Measurements from ENCODE around the gene DNAH6. TPM values are rescaled to one million over a fixed set of nuclear protein-coding genes. Genes with fewer than 3 reads are reported as not detected.
"Not testable (repeated sequence)": the region's sequence is repeated elsewhere in the genome, so short reads cannot be mapped to it uniquely, and the experiment has no call there.

DNAH6 gene
- total RNA-seq, 1 donor from 2014 or later, result 5.5 TPM

DNA sequence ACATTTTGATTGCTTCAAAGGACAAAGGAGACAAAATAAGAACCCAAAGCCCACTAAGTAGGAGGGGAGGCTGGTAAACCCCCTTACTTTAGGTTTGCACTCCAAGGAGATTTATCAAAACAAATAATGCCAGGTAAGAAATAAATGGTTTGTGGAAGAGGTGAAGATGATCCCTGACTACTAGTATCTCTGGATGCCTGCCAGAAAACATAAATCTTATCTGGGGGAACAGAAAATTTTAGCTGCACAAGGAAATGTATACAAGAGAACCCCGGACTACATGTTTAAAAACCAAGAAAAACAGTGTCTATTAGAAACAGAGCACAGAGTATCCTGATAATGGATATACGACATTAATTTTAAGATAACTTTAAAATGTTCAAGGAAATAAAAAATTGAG lies 250.5 kb downstream of the DNAH6 start:
- no peaks in the 10 kb centered on the region for H3K4me1 Mint-ChIP-seq (ENCODE audit: low read depth)
- no peak for DNase-seq (ENCODE audit: low spot score, unreplicated experiment)
- no peaks in the 10 kb centered on the region for H3K27me3 Mint-ChIP-seq
- peaks cover 7% of the 10 kb centered on the region for H3K36me3 Mint-ChIP-seq (ENCODE audit: insufficient read depth)
- no peak overlapping the region for H3K4me3 Mint-ChIP-seq (ENCODE audit: low read depth)
- H3K27ac Mint-ChIP-seq, result no peak overlapping the region
- H3K9me3 Mint-ChIP-seq (ENCODE audit: low read depth), result peaks cover 8% of the 10 kb centered on the region
- TF ChIP-seq, protein P1, sequence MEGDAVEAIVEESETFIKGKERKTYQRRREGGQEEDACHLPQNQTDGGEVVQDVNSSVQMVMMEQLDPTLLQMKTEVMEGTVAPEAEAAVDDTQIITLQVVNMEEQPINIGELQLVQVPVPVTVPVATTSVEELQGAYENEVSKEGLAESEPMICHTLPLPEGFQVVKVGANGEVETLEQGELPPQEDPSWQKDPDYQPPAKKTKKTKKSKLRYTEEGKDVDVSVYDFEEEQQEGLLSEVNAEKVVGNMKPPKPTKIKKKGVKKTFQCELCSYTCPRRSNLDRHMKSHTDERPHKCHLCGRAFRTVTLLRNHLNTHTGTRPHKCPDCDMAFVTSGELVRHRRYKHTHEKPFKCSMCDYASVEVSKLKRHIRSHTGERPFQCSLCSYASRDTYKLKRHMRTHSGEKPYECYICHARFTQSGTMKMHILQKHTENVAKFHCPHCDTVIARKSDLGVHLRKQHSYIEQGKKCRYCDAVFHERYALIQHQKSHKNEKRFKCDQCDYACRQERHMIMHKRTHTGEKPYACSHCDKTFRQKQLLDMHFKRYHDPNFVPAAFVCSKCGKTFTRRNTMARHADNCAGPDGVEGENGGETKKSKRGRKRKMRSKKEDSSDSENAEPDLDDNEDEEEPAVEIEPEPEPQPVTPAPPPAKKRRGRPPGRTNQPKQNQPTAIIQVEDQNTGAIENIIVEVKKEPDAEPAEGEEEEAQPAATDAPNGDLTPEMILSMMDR (IDR thresholded peaks at IDR 0.05; ENCODE audit: unreplicated experiment), result no peak

DNA sequence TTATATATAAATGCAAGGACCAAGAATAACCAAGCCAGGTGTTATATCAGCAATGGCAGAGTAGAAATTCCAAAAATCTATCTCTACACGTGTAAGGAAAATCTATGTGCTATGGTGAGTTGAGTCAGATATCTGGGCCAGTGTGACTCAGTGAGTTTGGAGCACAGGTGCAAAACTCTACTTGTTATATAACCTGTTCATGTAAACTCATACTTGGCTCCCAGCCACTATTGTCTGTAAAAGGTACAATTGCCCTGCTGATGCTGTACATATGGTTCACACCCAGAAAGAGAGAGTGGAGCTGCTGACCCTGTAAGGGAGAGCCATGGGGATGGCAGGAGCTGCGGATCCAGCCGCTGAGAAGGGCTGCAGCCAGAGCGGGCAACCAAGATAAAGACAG lies 252.5 kb downstream of the DNAH6 start:
- peaks cover 20% of the 10 kb centered on the region for H3K9me3 Mint-ChIP-seq (ENCODE audit: low read depth)

DNA sequence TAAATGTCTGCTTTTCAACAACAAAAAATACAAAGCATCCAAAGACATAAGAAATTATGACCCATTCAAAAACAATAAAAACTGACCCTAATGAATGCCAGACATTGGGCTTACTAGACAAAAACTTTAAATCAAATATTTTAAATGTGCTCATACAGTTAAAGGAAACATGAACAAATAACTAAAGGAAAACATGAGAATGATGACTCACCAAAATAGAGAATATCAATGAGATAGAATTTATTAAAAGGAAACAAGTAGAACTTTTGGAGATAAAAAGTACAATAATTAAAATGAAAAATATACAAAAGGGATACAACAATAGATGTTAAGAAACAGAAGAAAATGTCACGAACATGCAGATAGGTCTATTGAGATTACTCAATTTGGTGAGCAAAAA lies 254.0 kb downstream of the DNAH6 start:
- Mint-ChIP-seq H3K27me3 (no peaks in the 10 kb centered on the region), H3K27ac (no peak overlapping the region), H3K4me1 (ENCODE audit: low read depth) (no peaks in the 10 kb centered on the region), H3K36me3 (ENCODE audit: insufficient read depth) (peaks cover 9% of the 10 kb centered on the region), H3K4me3 (ENCODE audit: low read depth) (no peak overlapping the region), H3K9me3 (ENCODE audit: low read depth) (peaks cover 32% of the 10 kb centered on the region)
- DNase-seq (ENCODE audit: low spot score, unreplicated experiment), result no peak
- TF ChIP-seq, protein P1 (IDR thresholded peaks at IDR 0.05; ENCODE audit: unreplicated experiment), result no peak

More for the DNA sequence above, 252.5 kb downstream of the DNAH6 start:
- DNase-seq (ENCODE audit: low spot score, unreplicated experiment), result no peak
- Mint-ChIP-seq H3K27ac (no peak overlapping the region), H3K4me1 (ENCODE audit: low read depth) (no peaks in the 10 kb centered on the region), H3K27me3 (no peaks in the 10 kb centered on the region), H3K4me3 (ENCODE audit: low read depth) (no peak overlapping the region), H3K36me3 (ENCODE audit: insufficient read depth) (peaks cover 8% of the 10 kb centered on the region)
- TF ChIP-seq, protein P1 (IDR thresholded peaks at IDR 0.05; ENCODE audit: unreplicated experiment), result no peak

DNA sequence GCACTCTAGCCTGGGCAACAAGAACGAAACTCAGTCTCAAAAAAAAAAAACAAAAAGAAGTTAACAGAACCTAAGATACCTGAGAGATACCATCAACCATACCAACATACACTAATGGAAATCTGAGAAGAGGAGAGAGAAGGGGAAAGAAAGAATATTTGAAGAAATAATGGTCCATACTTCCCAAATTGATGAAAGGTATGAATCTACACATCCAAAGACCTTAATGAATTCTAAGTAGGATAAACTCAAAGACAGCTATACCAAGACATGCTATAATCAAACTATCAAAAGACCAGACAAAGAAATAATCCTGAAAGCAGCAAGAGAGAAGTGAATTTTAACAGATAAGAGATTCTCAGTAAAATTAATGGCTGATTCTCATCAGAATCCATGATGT lies 255.0 kb downstream of the DNAH6 start:
- no peak for DNase-seq (ENCODE audit: low spot score, unreplicated experiment)
- H3K4me3 Mint-ChIP-seq (ENCODE audit: low read depth), result no peak overlapping the region
- peaks cover 9% of the 10 kb centered on the region for H3K36me3 Mint-ChIP-seq (ENCODE audit: insufficient read depth)
- no peaks in the 10 kb centered on the region for H3K27me3 Mint-ChIP-seq
- TF ChIP-seq, protein P1 (IDR thresholded peaks at IDR 0.05; ENCODE audit: unreplicated experiment), result no peak
- H3K4me1 Mint-ChIP-seq (ENCODE audit: low read depth), result no peaks in the 10 kb centered on the region
- H3K9me3 Mint-ChIP-seq (ENCODE audit: low read depth), result peaks cover 39% of the 10 kb centered on the region
- H3K27ac Mint-ChIP-seq, result no peak overlapping the region

DNA sequence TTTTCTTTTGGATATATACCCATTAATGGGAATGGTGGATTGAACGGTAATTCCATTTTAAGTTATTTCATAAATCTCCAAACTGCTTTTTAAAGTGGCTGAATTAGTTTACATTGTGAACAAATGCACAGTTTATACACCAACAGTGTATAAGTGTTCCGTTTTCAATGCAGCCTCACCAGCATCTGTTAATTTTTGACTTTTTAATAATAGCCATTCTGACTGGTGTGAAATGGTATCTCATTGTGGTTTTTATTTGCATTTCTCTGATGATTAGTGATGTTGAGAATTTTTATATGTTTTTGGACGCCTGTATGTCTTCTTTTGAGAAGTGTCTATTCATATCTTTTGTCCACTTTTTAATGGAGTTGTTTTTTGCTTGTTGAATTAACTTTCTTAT lies 257.3 kb downstream of the DNAH6 start:
- not testable (repeated sequence) for H3K4me3 Mint-ChIP-seq (ENCODE audit: low read depth)

DNA sequence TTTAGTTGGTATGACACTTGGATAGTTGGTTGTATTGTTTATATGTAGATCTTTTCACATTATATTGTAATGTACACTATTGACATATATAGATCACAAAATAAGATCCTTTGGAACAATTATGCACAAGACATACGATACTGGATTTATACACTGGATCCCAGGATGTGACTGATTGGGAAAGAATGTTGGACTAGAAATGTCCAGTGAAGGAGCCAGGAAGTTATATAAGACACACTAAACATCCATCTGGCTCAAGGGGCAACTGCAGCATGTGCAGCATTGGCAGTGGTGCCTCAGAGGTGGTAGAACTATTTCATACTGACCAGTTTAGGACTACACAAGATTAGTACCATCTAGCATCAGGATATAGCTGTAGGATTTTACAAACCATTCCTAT lies 259.7 kb downstream of the DNAH6 start:
- DNase-seq (ENCODE audit: low spot score, unreplicated experiment), result no peak
- TF ChIP-seq, protein P1 (IDR thresholded peaks at IDR 0.05; ENCODE audit: unreplicated experiment), result no peak
- Mint-ChIP-seq H3K27ac (no peak overlapping the region), H3K36me3 (ENCODE audit: insufficient read depth) (peaks cover 9% of the 10 kb centered on the region), H3K4me1 (ENCODE audit: low read depth) (no peaks in the 10 kb centered on the region), H3K27me3 (no peaks in the 10 kb centered on the region), H3K9me3 (ENCODE audit: low read depth) (peaks cover 46% of the 10 kb centered on the region), H3K4me3 (ENCODE audit: low read depth) (no peak overlapping the region)

More for the DNA sequence above, 257.3 kb downstream of the DNAH6 start:
- peaks cover 47% of the 10 kb centered on the region for H3K9me3 Mint-ChIP-seq (ENCODE audit: low read depth)
- H3K27ac Mint-ChIP-seq; DNase-seq (ENCODE audit: low spot score, unreplicated experiment); H3K36me3 Mint-ChIP-seq (ENCODE audit: insufficient read depth); H3K27me3 Mint-ChIP-seq; H3K4me1 Mint-ChIP-seq (ENCODE audit: low read depth): not testable (repeated sequence)
